H1 (cell line): ENCODE results near the gene TUBB4B. TPM values are rescaled to one million over a fixed set of nuclear protein-coding genes. Genes with fewer than 3 reads are reported as not detected.

Source experiments
- CTCF ChIA-PET: fragments of 300-600 bp; sonication (Branson Sonifier 250); formaldehyde crosslinking; loops from one replicate; lab custom pipeline; 2021; ENCODE audit not compliant: partially characterized antibody; lab: Charles Lee
- POLR2A ChIA-PET: fragments of 300-600 bp; sonication (Branson Sonifier 250); formaldehyde crosslinking; loops from one replicate; lab custom pipeline; 2021; ENCODE audit warnings: inconsistent platforms; ENCODE audit not compliant: partially characterized antibody; lab: Charles Lee
- DNase-seq, 2 experiments: peaks; one replicate each; pipeline versions ENCODE4 v3.0.0 to v3.0.0-alpha.2; 2010 to 2022; ENCODE audit warnings: low spot score in 2 of 2, low read depth in 1 of 2, mixed read lengths in 1 of 2
- FAIRE-seq: peaks from 2 replicates; lab custom pipeline; 2011; peaks lifted over from hg19 to GRCh38; lab: Jason Lieb, UNC
- H2AFZ ChIP-seq: 2 replicates; pipeline ENCODE4 v1.8.1; 2012; ENCODE audit warnings: low read length, inconsistent platforms
- H2AK5ac ChIP-seq: 2 replicates; pipeline ENCODE4 v1.6.1; 2013; ENCODE audit warnings: low read depth, low read length
- H2BK120ac ChIP-seq: replicated peaks from 2 replicates; pipeline ENCODE3; 2013; ENCODE audit warnings: low read depth, low read length, inconsistent platforms
- H2BK12ac ChIP-seq: 2 replicates; pipeline ENCODE4 v1.6.1; 2013; ENCODE audit warnings: low read depth, low read length
- H2BK15ac ChIP-seq: 2 replicates; pipeline ENCODE4 v1.6.1; 2013; ENCODE audit warnings: low read length
- H2BK20ac ChIP-seq: 2 replicates; pipeline ENCODE4 v1.6.1; 2013; ENCODE audit warnings: low read length
- H2BK5ac ChIP-seq: 2 replicates; pipeline ENCODE4 v1.6.1; 2013; ENCODE audit warnings: low read depth, low read length
- H3K14ac ChIP-seq: 2 replicates; pipeline ENCODE4 v1.6.1; 2013; ENCODE audit warnings: inconsistent platforms; ENCODE audit not compliant: insufficient read length
- H3K18ac ChIP-seq: 2 replicates; pipeline ENCODE4 v1.6.1; 2013; ENCODE audit warnings: low read length; ENCODE audit errors: extremely low read depth
- H3K23ac ChIP-seq: 2 replicates; pipeline ENCODE4 v1.6.1; 2013; ENCODE audit warnings: inconsistent platforms; ENCODE audit not compliant: insufficient read length
- H3K23me2 ChIP-seq: 2 replicates; pipeline ENCODE4 v1.6.1; 2013; ENCODE audit warnings: low read depth, low read length
- H3K27ac ChIP-seq: 2 replicates; pipeline ENCODE4 v1.6.1; 2011; ENCODE audit warnings: low read depth, low read length, inconsistent platforms
- H3K27me3 ChIP-seq, 4 experiments: replicated peaks in 1 of 4; 1 replicate in 1 of 4; 2 replicates in 3 of 4; pipeline versions ENCODE4 v1.6.1 to v1.8.1; 2011 to 2013; ENCODE audit warnings: low read length in 3 of 4, mild to moderate bottlenecking in 3 of 4, inconsistent platforms in 2 of 4, mixed read lengths in 2 of 4, moderate library complexity in 1 of 4; ENCODE audit not compliant: control insufficient read depth in 3 of 4, insufficient read depth in 3 of 4; ENCODE audit errors: extremely low read depth in 1 of 4
- H3K36me3 ChIP-seq, 4 experiments: 2 replicates each; pipeline versions ENCODE4 v1.6.1 to v1.8.1; 2011 to 2013; ENCODE audit warnings: mild to moderate bottlenecking in 4 of 4, low read length in 3 of 4, moderate library complexity in 2 of 4, control low read depth in 1 of 4, inconsistent platforms in 1 of 4; ENCODE audit not compliant: insufficient read depth in 4 of 4, control insufficient read depth in 2 of 4
- H3K4ac ChIP-seq: replicated peaks from 2 replicates; pipeline ENCODE3; 2013; ENCODE audit warnings: low read length, low read depth, mixed read lengths, inconsistent platforms; ENCODE audit not compliant: insufficient read length
- H3K4me1 ChIP-seq, 4 experiments: replicated peaks in 1 of 4; 1 replicate in 1 of 4; 2 replicates in 3 of 4; pipeline versions ENCODE4 v1.6.1 to v1.8.1; 2011 to 2013; ENCODE audit warnings: low read length in 3 of 4, inconsistent platforms in 2 of 4, mixed read lengths in 1 of 4; ENCODE audit not compliant: insufficient read depth in 4 of 4, control insufficient read depth in 3 of 4
- H3K4me2 ChIP-seq, 2 experiments: 2 replicates each; pipeline versions ENCODE4 v1.6.1 to v1.8.1; 2011 to 2013; ENCODE audit warnings: low read depth in 2 of 2, low read length in 2 of 2, control low read depth in 1 of 2, inconsistent platforms in 1 of 2, mild to moderate bottlenecking in 1 of 2; ENCODE audit not compliant: insufficient read depth in 1 of 2
- H3K4me3 ChIP-seq, 4 experiments: fragments of 200-600, 300-600 bp in 1 of 4; sonication (generic), shearing (Covaris generic), sonication (Bioruptor Twin) in 1 of 4; 2 replicates each; pipeline versions ENCODE4 v1.5.1 to v1.8.1; 2011 to 2016; ENCODE audit warnings: low read length in 4 of 4, low read depth in 3 of 4, control low read depth in 2 of 4, inconsistent platforms in 2 of 4, mild to moderate bottlenecking in 2 of 4, mixed read lengths in 1 of 4, moderate library complexity in 1 of 4; ENCODE audit not compliant: insufficient read depth in 2 of 4; ENCODE audit errors: extremely low read depth in 1 of 4
- H3K56ac ChIP-seq: replicated peaks from 2 replicates; pipeline ENCODE3; 2013; ENCODE audit warnings: low read depth, mild to moderate bottlenecking, mixed read lengths, low read length, inconsistent platforms; ENCODE audit not compliant: insufficient read length
- H3K79me1 ChIP-seq: 2 replicates; pipeline ENCODE4 v1.6.1; 2013; ENCODE audit warnings: low read depth, low read length, control low read depth
- H3K79me2 ChIP-seq, 2 experiments: 2 replicates each; pipeline versions ENCODE4 v1.6.1 to v1.8.1; 2012 to 2013; ENCODE audit warnings: low read length in 2 of 2, mild to moderate bottlenecking in 2 of 2, inconsistent platforms in 1 of 2; ENCODE audit not compliant: insufficient read depth in 2 of 2, control insufficient read depth in 1 of 2
- H3K9ac ChIP-seq, 4 experiments: replicated peaks in 1 of 4; 1 replicate in 1 of 4; 2 replicates in 3 of 4; pipeline versions ENCODE4 v1.6.1 to v1.8.1; 2011 to 2013; ENCODE audit warnings: low read depth in 3 of 4, low read length in 3 of 4, control low read depth in 2 of 4, mild to moderate bottlenecking in 2 of 4, moderate library complexity in 2 of 4, inconsistent platforms in 1 of 4; ENCODE audit errors: extremely low read depth in 1 of 4
- H3K9me3 ChIP-seq, 2 experiments: 2 replicates each; pipeline versions ENCODE4 v1.6.1 to v1.8.1; 2012 to 2013; ENCODE audit warnings: mild to moderate bottlenecking in 2 of 2, moderate library complexity in 2 of 2, control low read depth in 1 of 2, inconsistent platforms in 1 of 2, low read depth in 1 of 2, low read length in 1 of 2, mixed read lengths in 1 of 2; ENCODE audit not compliant: insufficient read depth in 2 of 2
- H4K20me1 ChIP-seq, 2 experiments: replicated peaks in 1 of 2; 2 replicates each; pipeline versions ENCODE3 to v1.8.1; 2011 to 2013; ENCODE audit warnings: inconsistent platforms in 2 of 2, low read length in 2 of 2, mild to moderate bottlenecking in 1 of 2; ENCODE audit not compliant: insufficient read depth in 2 of 2, control insufficient read depth in 1 of 2
- H4K5ac ChIP-seq: 2 replicates; pipeline ENCODE4 v1.6.1; 2013; ENCODE audit warnings: low read length, low read depth, mixed read lengths, inconsistent platforms; ENCODE audit not compliant: insufficient read length
- H4K8ac ChIP-seq: 2 replicates; pipeline ENCODE4 v1.8.0; 2013; ENCODE audit warnings: mild to moderate bottlenecking, moderate library complexity, low read length, inconsistent platforms; ENCODE audit not compliant: insufficient read depth; ENCODE audit errors: extremely low read depth
- H4K91ac ChIP-seq: replicated peaks from 2 replicates; pipeline ENCODE3; 2013; ENCODE audit warnings: low read length, mixed read lengths, inconsistent platforms; ENCODE audit not compliant: insufficient read length
- BCL11A ChIP-seq, 2 experiments: IDR thresholded peaks; one replicate each; pipeline ENCODE4 v1.6.1; 2011; ENCODE audit warnings: low read depth in 2 of 2, low read length in 2 of 2, mild to moderate bottlenecking in 2 of 2
- CBX5 ChIP-seq: fragments of 300-800, 300-1000 bp; sonication (generic); IDR thresholded peaks from 2 replicates; pipeline ENCODE4 v1.7.1; 2016; ENCODE audit warnings: antibody characterized with exemption, low read length, low read depth
- EZH2 ChIP-seq: fragments of 200-600 bp; sonication (generic); IDR thresholded peaks from 2 replicates; pipeline ENCODE4 v1.7.1; 2012; ENCODE audit warnings: low read depth, mild to moderate bottlenecking, moderate library complexity, low read length, inconsistent platforms; ENCODE audit not compliant: severe bottlenecking
- JUN ChIP-seq: IDR thresholded peaks from 2 replicates; pipeline ENCODE4 v1.6.1; 2011; ENCODE audit warnings: low read depth, mild to moderate bottlenecking, improper control_type of control experiment, low read length
- KDM1A ChIP-seq: fragments of 200-600, 300-600 bp; sonication (generic); IDR thresholded peaks from 2 replicates; pipeline ENCODE4 v1.7.1; 2016; ENCODE audit warnings: mild to moderate bottlenecking, low read length, borderline replicate concordance
- KDM5A ChIP-seq: fragments of 200-600 bp; IDR thresholded peaks from 2 replicates; pipeline ENCODE4 v1.7.1; 2012; ENCODE audit warnings: mild to moderate bottlenecking, low read length, inconsistent platforms, mixed read lengths
- POLR2A ChIP-seq, 2 experiments: IDR thresholded peaks; 1 replicate in 1 of 2; 2 replicates in 1 of 2; pipeline ENCODE4 v1.6.1; 2011; ENCODE audit warnings: low read depth in 2 of 2, low read length in 2 of 2, mild to moderate bottlenecking in 2 of 2; ENCODE audit errors: control extremely low read depth in 1 of 2
- POLR2AphosphoS5 ChIP-seq: IDR thresholded peaks from 2 replicates; pipeline ENCODE4 v1.6.1; 2011; ENCODE audit warnings: low read depth, low read length
- RAD21 ChIP-seq, 2 experiments: IDR thresholded peaks in 1 of 2; conservative IDR thresholded peaks in 1 of 2; 2 replicates each; pipeline ENCODE4 v1.6.1; 2011; ENCODE audit warnings: low read depth in 2 of 2, low read length in 2 of 2, improper control_type of control experiment in 1 of 2, inconsistent platforms in 1 of 2, mild to moderate bottlenecking in 1 of 2, moderate library complexity in 1 of 2
- SP1 ChIP-seq: IDR thresholded peaks from 2 replicates; pipeline ENCODE4 v1.6.1; 2011; ENCODE audit warnings: low read depth, low read length
- SP4 ChIP-seq: IDR thresholded peaks from 2 replicates; pipeline ENCODE4 v1.6.1; 2012; ENCODE audit warnings: low read length, inconsistent platforms
- TAF1 ChIP-seq: IDR thresholded peaks from 2 replicates; pipeline ENCODE4 v1.6.1; 2011; ENCODE audit warnings: mild to moderate bottlenecking, low read depth, low read length
- TAF7 ChIP-seq: optimal IDR thresholded peaks from 2 replicates; pipeline ENCODE3; 2011; ENCODE audit warnings: low read depth, mild to moderate bottlenecking, inconsistent platforms, low read length, moderate library complexity, borderline replicate concordance
- TCF12 ChIP-seq: IDR thresholded peaks from 2 replicates; pipeline ENCODE4 v1.6.1; 2011; ENCODE audit warnings: low read depth, mild to moderate bottlenecking, low read length
- YY1 ChIP-seq: IDR thresholded peaks from 2 replicates; pipeline ENCODE4 v1.6.1; 2011; ENCODE audit warnings: low read depth, mild to moderate bottlenecking, low read length
- WGBS, 2 experiments: shearing (Covaris generic) in 1 of 2; methylation state at CpG; one replicate each; pipeline versions ENCODE4 v1.1.6 to v1.1.7; 2013 to 2015; ENCODE audit warnings: low lambda C conversion rate in 2 of 2, mixed read lengths in 2 of 2, inconsistent platforms in 1 of 2, low coverage in 1 of 2, missing lambda C conversion rate in 1 of 2; ENCODE audit not compliant: insufficient replicate concordance in 2 of 2, insufficient coverage in 1 of 2, insufficient read length in 1 of 2; ENCODE audit errors: extremely low coverage in 1 of 2, missing lambda C conversion rate in 1 of 2; 5-methylcytosine and 5-hydroxymethylcytosine counted together
- polyA plus RNA-seq, 7 experiments: library from polyadenylated mRNA; depleted of rRNA in 3 of 7; stranded (reverse) in 5 of 7; unstranded in 2 of 7; fragments of >200 nt in 5 of 7; fragments of 200-250 nt in 2 of 7; gene quantifications; 1 replicate in 5 of 7; 2 replicates in 1 of 7; 4 replicates in 1 of 7; pipeline versions ENCODE4 v1.2.1 to v1.2.3, GENCODE V29; 2011 to 2013; ENCODE audit warnings: missing spikeins in 2 of 7, mixed read lengths in 2 of 7
- total RNA-seq: library from RNA; stranded (reverse); fragmentation: NEBNext Ultra II Directional; extraction: Animal tissue kit (Norgen Biotek cat#: 25700); gene quantifications from 2 replicates; pipeline ENCODE4 v1.2.1, GENCODE V29; 2021

The TUBB4B gene
- total and polyA plus RNA-seq, 2 of the 8 experiments (the other 6 are each of a cell fraction or from before 2014, with no cell fraction given) = 280 to 307 TPM

DNA sequence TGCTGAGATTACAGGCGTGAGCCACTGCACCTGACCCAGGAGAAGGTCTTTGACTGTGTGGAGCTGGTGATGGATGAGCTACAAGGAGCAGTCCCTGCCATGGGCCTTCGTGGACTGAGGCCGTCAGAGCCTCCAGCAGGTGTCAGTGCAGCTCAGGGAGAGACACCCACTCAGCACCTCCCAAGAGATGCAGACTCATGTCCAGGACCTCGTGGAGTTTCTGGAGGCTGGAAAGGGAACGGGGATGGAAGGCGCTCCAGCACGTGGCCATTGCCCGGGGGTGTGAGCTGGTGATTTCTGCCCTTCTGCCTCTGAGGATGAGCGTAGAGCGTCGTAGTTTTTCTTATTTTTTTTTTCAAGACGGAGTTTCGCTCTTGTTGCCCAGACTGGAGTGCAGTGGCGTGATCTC lies 45.9 kb downstream of the TUBB4B start:
- no peak overlapping the region for H2BK15ac ChIP-seq
- DNase-seq (peak in 1 of 2 experiments; percentile 68), FAIRE-seq (no peak)
- ChIA-PET POLR2A (interaction anchor here (0.5 to 1.6 kb wide), 5 partner anchors 10 to 30 kb away, joined by 3 to 12 read pairs (median 3); partner anchors contain the start of genes NRARP and TOR4A), CTCF (interaction anchor here (0.6 to 3.0 kb wide), 39 partner anchors 10 to 318 kb away, joined by 3 to 21 read pairs (median 4); partner anchors contain the start of genes EXD3, NELFB, NOXA1 and NRARP)
- no peaks in the 10 kb centered on the region; the same call in 1 of the 2 replicates for H3K23me2 ChIP-seq
- H3K9ac ChIP-seq = no peak overlapping the region
- WGBS, 2 experiments = 64% methylated on average over 14 of the region's 14 CpGs; no CpG with 5 or more reads in 1 of the 2 experiments
- no peak overlapping the region for H4K5ac ChIP-seq
- H3K23ac ChIP-seq = no peak overlapping the region
- H3K4ac ChIP-seq = no peak overlapping the region
- H3K27ac ChIP-seq = no peak overlapping the region
- no peak overlapping the region for H3K4me3 ChIP-seq
- no peaks in the 10 kb centered on the region; a peak in 2 of 7 replicates for H3K27me3 ChIP-seq
- H3K9me3 ChIP-seq = no peaks in the 10 kb centered on the region; a peak in 1 of 4 replicates
- no peak overlapping the region for H3K14ac ChIP-seq
- H2BK120ac ChIP-seq = no peak overlapping the region
- peak overlapping the region; percentile 28 for H4K8ac ChIP-seq
- no peaks in the 10 kb centered on the region for H4K20me1 ChIP-seq
- H4K91ac ChIP-seq = no peak overlapping the region
- no peak overlapping the region for H2BK12ac ChIP-seq
- no peak overlapping the region for H2AK5ac ChIP-seq
- peaks cover 0 to under 1% (median 0%) of the 10 kb centered on the region in 4 experiments; a peak in 1 of 7 replicates for H3K4me1 ChIP-seq
- no peaks in the 10 kb centered on the region for H3K79me2 ChIP-seq
- no peak overlapping the region for H3K18ac ChIP-seq
- no peak overlapping the region for H3K56ac ChIP-seq
- no peaks in the 10 kb centered on the region; the same call in 1 of the 2 replicates for H3K79me1 ChIP-seq
- H3K4me2 ChIP-seq = no peak overlapping the region
- no peak overlapping the region for H2AFZ ChIP-seq
- H2BK20ac ChIP-seq = no peak overlapping the region
- H3K36me3 ChIP-seq = no peaks in the 10 kb centered on the region
- no peak overlapping the region for H2BK5ac ChIP-seq
- no peak for TF ChIP-seq BCL11A (IDR thresholded peaks at IDR 0.05; ENCODE audit: low read depth in 2 of 2, low read length in 2 of 2)
- TF ChIP-seq CBX5 = no peak
- no peak for TF ChIP-seq EZH2
- peak; percentile 91 to 92 for TF ChIP-seq RAD21 (IDR thresholded peaks at IDR 0.05 in 1 of 2, conservative IDR thresholded peaks at IDR 0.05 in 1 of 2; ENCODE audit: low read depth in 2 of 2, low read length in 2 of 2)
- TF ChIP-seq POLR2AphosphoS5 = no peak
- TF ChIP-seq TCF12 = no peak
- TF ChIP-seq TAF7 = no peak
- 0 out of 2 replicates have a peak, but pooled peaks have one; percentile 44 for TF ChIP-seq YY1
- TF ChIP-seq SP1 = no peak
- no peak for TF ChIP-seq KDM1A
- no peak for TF ChIP-seq JUN
- TF ChIP-seq SP4 = no peak
- no peak for TF ChIP-seq TAF1
- no peak for TF ChIP-seq KDM5A
- TF ChIP-seq POLR2A (IDR thresholded peaks at IDR 0.05; ENCODE audit: control extremely low read depth in 1 of 2, low read depth in 2 of 2, low read length in 2 of 2) = no peak
